ENCODE results near the gene SLC25A12. TPM values are rescaled to one million over a fixed set of nuclear protein-coding genes. Genes with fewer than 3 reads are reported as not detected.

Gene SLC25A12
- total RNA-seq, 1 donor from 2014 or later: 11.5 TPM

GRCh38 chr2:171924170-171924942, 30.3 kb upstream of the SLC25A12 start:
- Histone ChIP-seq H3K27me3 (no peaks in the 10 kb centered on the region), H3K36me3 (peaks cover 18% of the 10 kb centered on the region), H3K4me3 (no peak overlapping the region), H3K27ac (no peak overlapping the region), H3K4me1 (peaks cover 27% of the 10 kb centered on the region), H3K9me3 (no peaks in the 10 kb centered on the region)
- intact Hi-C loops (cut with DNase I): no loop called here
- DNase-seq: no peak
- TF ChIP-seq CTCF (IDR thresholded peaks at IDR 0.05): no peak
- no peak for ATAC-seq

- TF ChIP-seq CTCF (IDR thresholded peaks at IDR 0.05): no peak
- H3K4me3 ChIP-seq: peak overlapping the region; percentile 99
- intact Hi-C loops (cut with DNase I): no loop called here
- DNase-seq (peak; percentile 46), ATAC-seq (no peak)
- H3K27me3 ChIP-seq: no peaks in the 10 kb centered on the region
- H3K9me3 ChIP-seq: no peaks in the 10 kb centered on the region
- peaks cover 18% of the 10 kb centered on the region for H3K36me3 ChIP-seq
- H3K4me1 ChIP-seq: peaks cover 27% of the 10 kb centered on the region
- H3K27ac ChIP-seq: peak overlapping the region; percentile 96
These were observed 29.2 kb upstream of the SLC25A12 start for GRCh38 chr2:171923206-171923605.

GRCh38 chr2:171922230-171923022, 28.4 kb upstream of the SLC25A12 start, which contains the start of gene HAT1:
TSS of gene HAT1 (plus strand) at chr2:171922461. CDS start at chr2:171922501, 40 bp downstream.
- H3K27me3 ChIP-seq: no peaks in the 10 kb centered on the region
- TF ChIP-seq CTCF (IDR thresholded peaks at IDR 0.05): no peak
- peaks cover 27% of the 10 kb centered on the region for H3K4me1 ChIP-seq
- H3K27ac ChIP-seq: peak within 1 kb of the TSS; percentile 96
- intact Hi-C loops (cut with DNase I): no loop called here
- peak within 1 kb of the TSS; percentile 99 for H3K4me3 ChIP-seq
- H3K9me3 ChIP-seq: no peaks in the 10 kb centered on the region
- peak; percentile 98 for DNase-seq
- peak; percentile 100 for ATAC-seq
- peaks cover 18% of the 10 kb centered on the region for H3K36me3 ChIP-seq

GRCh38 chr2:171921970-171922229, 27.9 kb upstream of the SLC25A12 start:
- no peak for TF ChIP-seq CTCF (IDR thresholded peaks at IDR 0.05)
- intact Hi-C loops (cut with DNase I): no loop called here
- peaks cover 27% of the 10 kb centered on the region for H3K4me1 ChIP-seq

GRCh38 chr2:171919453-171919852, 25.4 kb upstream of the SLC25A12 start:
- Histone ChIP-seq H3K9me3 (no peaks in the 10 kb centered on the region), H3K4me3 (no peak overlapping the region), H3K27me3 (no peaks in the 10 kb centered on the region), H3K36me3 (no peaks in the 10 kb centered on the region), H3K27ac (no peak overlapping the region), H3K4me1 (peaks cover 20% of the 10 kb centered on the region)
- DNase-seq: no peak
- no peak for ATAC-seq
- intact Hi-C loops (cut with DNase I): no loop called here
- TF ChIP-seq CTCF (IDR thresholded peaks at IDR 0.05): no peak

More at GRCh38 chr2:171921970-171922229, 27.9 kb upstream of the SLC25A12 start:
- Histone ChIP-seq H3K27ac (peak overlapping the region; percentile 96), H3K27me3 (no peaks in the 10 kb centered on the region), H3K4me3 (peak overlapping the region; percentile 99), H3K9me3 (no peaks in the 10 kb centered on the region), H3K36me3 (peaks cover 13% of the 10 kb centered on the region)
- DNase-seq (no peak), ATAC-seq (no peak)

Data from upper lobe of right lung (tissue), 1 donor.